ENCODE data around the gene TYMS.

DNA sequence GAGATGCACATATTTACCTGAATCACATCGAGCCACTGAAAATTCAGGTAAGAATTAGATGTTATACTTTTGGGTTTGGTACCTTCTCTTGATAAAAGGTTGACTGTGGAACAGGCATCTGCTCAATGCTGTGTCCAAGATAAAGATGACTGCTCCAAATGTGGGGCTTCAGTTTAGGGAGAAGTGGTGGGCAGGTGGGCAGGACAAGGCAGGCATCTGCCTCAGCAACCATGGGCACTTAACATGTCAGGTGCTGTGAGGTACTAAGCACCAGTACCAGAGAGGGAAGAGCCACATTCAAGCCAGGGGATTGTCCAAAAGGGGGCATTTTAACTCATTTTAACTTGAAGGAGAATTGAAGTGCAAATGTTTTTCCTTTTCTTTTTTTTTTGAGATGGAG lies 14.0 kb downstream of the TYMS start:
- TF ChIP-seq, protein P1, sequence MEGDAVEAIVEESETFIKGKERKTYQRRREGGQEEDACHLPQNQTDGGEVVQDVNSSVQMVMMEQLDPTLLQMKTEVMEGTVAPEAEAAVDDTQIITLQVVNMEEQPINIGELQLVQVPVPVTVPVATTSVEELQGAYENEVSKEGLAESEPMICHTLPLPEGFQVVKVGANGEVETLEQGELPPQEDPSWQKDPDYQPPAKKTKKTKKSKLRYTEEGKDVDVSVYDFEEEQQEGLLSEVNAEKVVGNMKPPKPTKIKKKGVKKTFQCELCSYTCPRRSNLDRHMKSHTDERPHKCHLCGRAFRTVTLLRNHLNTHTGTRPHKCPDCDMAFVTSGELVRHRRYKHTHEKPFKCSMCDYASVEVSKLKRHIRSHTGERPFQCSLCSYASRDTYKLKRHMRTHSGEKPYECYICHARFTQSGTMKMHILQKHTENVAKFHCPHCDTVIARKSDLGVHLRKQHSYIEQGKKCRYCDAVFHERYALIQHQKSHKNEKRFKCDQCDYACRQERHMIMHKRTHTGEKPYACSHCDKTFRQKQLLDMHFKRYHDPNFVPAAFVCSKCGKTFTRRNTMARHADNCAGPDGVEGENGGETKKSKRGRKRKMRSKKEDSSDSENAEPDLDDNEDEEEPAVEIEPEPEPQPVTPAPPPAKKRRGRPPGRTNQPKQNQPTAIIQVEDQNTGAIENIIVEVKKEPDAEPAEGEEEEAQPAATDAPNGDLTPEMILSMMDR (IDR thresholded peaks at IDR 0.05), result no peak
- TF ChIP-seq POLR2A (IDR thresholded peaks at IDR 0.05), result no peak

All from uterus (tissue), 2 donors.